PC-9 (cell line): ENCODE measurements around the gene SMIM14. TPM values are rescaled to one million over a fixed set of nuclear protein-coding genes. Genes with fewer than 3 reads are reported as not detected.
"Not testable (repeated sequence)": the region's sequence is repeated elsewhere in the genome, so short reads cannot be mapped to it uniquely, and the experiment has no call there.

Source experiments
- BruUV-seq: library from RNA; stranded (reverse); fragments of 400-500 nt; replicated peaks from 2 replicates; lab custom pipeline; 2021; lab: Mats Ljungman, UMichigan
- CTCF ChIA-PET: fragments of 300-600 bp; sonication (Branson Sonifier 250); formaldehyde crosslinking; loops from one replicate; lab custom pipeline; 2022; ENCODE audit warnings: antibody characterized with exemption; lab: Charles Lee
- POLR2A ChIA-PET: fragments of 300-600 bp; sonication (Branson Sonifier 250); formaldehyde crosslinking; loops from one replicate; lab custom pipeline; 2022; ENCODE audit warnings: antibody characterized with exemption; ENCODE audit not compliant: unreplicated experiment; lab: Charles Lee
- DNase-seq, 2 experiments: peaks; one replicate each; pipeline versions ENCODE4 v3.0.0 to v3.0.0-alpha.2; 2015 to 2022; ENCODE audit warnings: mixed read lengths in 1 of 2
- H2AFZ ChIP-seq: fragments of 200-600 bp; sonication (generic); 2 replicates; pipeline ENCODE4 v1.8.1; 2017; ENCODE audit warnings: antibody characterized with exemption
- H3F3A ChIP-seq: fragments of 200-600 bp; sonication (generic); 2 replicates; pipeline ENCODE4 v1.8.1; 2017; ENCODE audit warnings: antibody characterized with exemption, mild to moderate bottlenecking, low read depth; ENCODE audit not compliant: insufficient read depth
- H3K27ac ChIP-seq: fragments of 200-600 bp; sonication (generic); 2 replicates; pipeline ENCODE4 v1.6.1; 2016; ENCODE audit warnings: mixed run types
- H3K27me3 ChIP-seq: fragments of 200-600 bp; sonication (generic); 2 replicates; pipeline ENCODE4 v1.6.1; 2016; ENCODE audit warnings: low read depth, mixed run types; ENCODE audit not compliant: insufficient read depth
- H3K36me3 ChIP-seq: fragments of 200-600 bp; sonication (generic); 2 replicates; pipeline ENCODE4 v1.6.1; 2016; ENCODE audit warnings: low read depth, mixed run types
- H3K4me1 ChIP-seq: fragments of 200-600 bp; sonication (generic); replicated peaks from 2 replicates; pipeline ENCODE4 v1.6.1; 2016; ENCODE audit warnings: mixed run types; ENCODE audit not compliant: insufficient read depth
- H3K4me2 ChIP-seq: fragments of 200-600 bp; sonication (generic); 2 replicates; pipeline ENCODE4 v1.6.1; 2017; ENCODE audit warnings: mixed run types
- H3K4me3 ChIP-seq: fragments of 200-600 bp; sonication (generic); 2 replicates; pipeline ENCODE4 v1.6.1; 2016; ENCODE audit warnings: mixed run types
- H3K79me2 ChIP-seq: fragments of 200-600 bp; sonication (generic); 2 replicates; pipeline ENCODE4 v1.6.1; 2017; ENCODE audit warnings: low read depth, mixed run types
- H3K9me2 ChIP-seq: fragments of 200-600 bp; sonication (generic); 2 replicates; pipeline ENCODE4 v1.8.1; 2017; ENCODE audit warnings: mild to moderate bottlenecking; ENCODE audit not compliant: insufficient read depth
- H3K9me3 ChIP-seq: fragments of 200-600 bp; sonication (generic); 2 replicates; pipeline ENCODE4 v1.8.1; 2016; ENCODE audit warnings: low read depth; ENCODE audit not compliant: insufficient read depth
- H4K20me1 ChIP-seq: fragments of 200-600 bp; sonication (generic); 2 replicates; pipeline ENCODE4 v1.8.1; 2017; ENCODE audit not compliant: insufficient read depth
- EZH2 ChIP-seq: fragments of 200-600 bp; sonication (generic); IDR thresholded peaks from 2 replicates; pipeline ENCODE4 v1.8.0; 2017; ENCODE audit warnings: antibody characterized with exemption, low read depth
- intact Hi-C: fragments of 100-400 bp; cut with micrococcal nuclease; formaldehyde crosslinking; loops from one replicate; pipeline ENCODE4 v1.10.0; 2022; ENCODE audit not compliant: unreplicated experiment
- total RNA-seq: library from RNA; stranded (reverse); gene quantifications from 2 replicates; pipeline ENCODE4 v1.2.3, GENCODE V29; 2021
- TF ChIP-seq, protein P1 (sequence below): fragments of 200-600 bp; sonication (generic); conservative IDR thresholded peaks from 2 replicates; pipeline ENCODE4 v1.6.1; 2017; ENCODE audit warnings: mixed run types, antibody characterized with exemption, mild to moderate bottlenecking, moderate library complexity

Gene SMIM14
- total RNA-seq, 1 experiment from 2014 or later, result 64.1 TPM

DNA sequence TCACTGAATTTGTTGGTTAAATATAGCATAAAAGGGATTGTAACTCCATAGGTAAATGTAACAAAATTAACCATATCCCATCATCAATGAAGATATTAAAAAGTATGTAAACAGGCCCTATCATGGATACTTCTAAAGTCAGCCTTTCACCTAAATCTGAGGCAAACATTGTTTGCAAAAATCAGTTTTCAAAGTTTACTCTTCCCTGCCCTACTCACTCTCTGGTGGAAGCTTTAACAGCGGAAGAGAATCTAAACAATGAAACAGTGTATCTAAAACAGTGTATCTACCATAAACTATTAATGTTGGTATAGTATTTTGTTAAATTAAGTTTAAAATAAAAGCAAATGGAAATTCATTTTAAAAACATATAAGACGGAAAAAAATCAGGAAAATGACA is 21.1 kb downstream of the SMIM14 start:
- Histone ChIP-seq H3K27ac (peak overlapping the region; percentile 13), H3K9me2 (no peaks in the 10 kb centered on the region), H3K9me3 (no peaks in the 10 kb centered on the region), H3K27me3 (no peaks in the 10 kb centered on the region), H3K4me3 (no peak overlapping the region), H3K36me3 (no peaks in the 10 kb centered on the region), H4K20me1 (no peaks in the 10 kb centered on the region), H2AFZ (no peak overlapping the region), H3K79me2 (peaks cover 10% of the 10 kb centered on the region; the same call in 1 of the 2 replicates), H3K4me2 (peak overlapping the region; percentile 1; the same call in 1 of the 2 replicates), H3K4me1 (peaks cover 61% of the 10 kb centered on the region), H3F3A (peaks cover 26% of the 10 kb centered on the region)
- TF ChIP-seq, protein P1, sequence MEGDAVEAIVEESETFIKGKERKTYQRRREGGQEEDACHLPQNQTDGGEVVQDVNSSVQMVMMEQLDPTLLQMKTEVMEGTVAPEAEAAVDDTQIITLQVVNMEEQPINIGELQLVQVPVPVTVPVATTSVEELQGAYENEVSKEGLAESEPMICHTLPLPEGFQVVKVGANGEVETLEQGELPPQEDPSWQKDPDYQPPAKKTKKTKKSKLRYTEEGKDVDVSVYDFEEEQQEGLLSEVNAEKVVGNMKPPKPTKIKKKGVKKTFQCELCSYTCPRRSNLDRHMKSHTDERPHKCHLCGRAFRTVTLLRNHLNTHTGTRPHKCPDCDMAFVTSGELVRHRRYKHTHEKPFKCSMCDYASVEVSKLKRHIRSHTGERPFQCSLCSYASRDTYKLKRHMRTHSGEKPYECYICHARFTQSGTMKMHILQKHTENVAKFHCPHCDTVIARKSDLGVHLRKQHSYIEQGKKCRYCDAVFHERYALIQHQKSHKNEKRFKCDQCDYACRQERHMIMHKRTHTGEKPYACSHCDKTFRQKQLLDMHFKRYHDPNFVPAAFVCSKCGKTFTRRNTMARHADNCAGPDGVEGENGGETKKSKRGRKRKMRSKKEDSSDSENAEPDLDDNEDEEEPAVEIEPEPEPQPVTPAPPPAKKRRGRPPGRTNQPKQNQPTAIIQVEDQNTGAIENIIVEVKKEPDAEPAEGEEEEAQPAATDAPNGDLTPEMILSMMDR, result no peak
- TF ChIP-seq EZH2, result no peak
- POLR2A ChIA-PET, result no interaction called here
- BruUV-seq, result no TSS peak
- intact Hi-C loops, result no loop called here
- no peak for DNase-seq
- CTCF ChIA-PET, result no interaction called here

DNA sequence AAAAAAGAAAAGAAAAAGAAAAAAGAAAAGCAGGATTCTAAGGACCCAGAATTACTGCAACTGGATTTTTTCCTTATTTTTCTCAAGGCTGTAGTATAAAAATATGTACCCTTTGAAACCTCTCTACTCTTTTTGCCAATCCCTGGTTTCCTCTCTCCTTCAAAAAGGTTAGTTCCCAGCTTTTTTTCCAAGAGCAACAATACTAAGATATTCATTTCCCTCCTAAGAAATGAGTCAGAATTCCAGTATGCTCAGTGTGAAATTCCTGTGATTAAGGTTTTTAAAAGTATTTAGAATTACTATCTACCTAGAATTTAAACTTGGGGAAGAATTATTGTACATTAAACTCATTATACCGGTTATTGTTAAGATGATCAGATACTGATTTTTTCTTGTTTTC is 22.0 kb downstream of the SMIM14 start:
- CTCF ChIA-PET, result no interaction called here
- Histone ChIP-seq H3K27me3 (no peaks in the 10 kb centered on the region), H3F3A (peaks cover 24% of the 10 kb centered on the region), H3K9me3 (no peaks in the 10 kb centered on the region), H3K36me3 (no peaks in the 10 kb centered on the region), H4K20me1 (no peaks in the 10 kb centered on the region), H3K27ac (peak overlapping the region; percentile 9; the same call in 1 of the 2 replicates), H2AFZ (no peak overlapping the region), H3K4me1 (peaks cover 61% of the 10 kb centered on the region), H3K79me2 (peaks cover 10% of the 10 kb centered on the region), H3K4me2 (0 out of 2 replicates have a peak overlapping the region, but pooled peaks have one; percentile 1), H3K4me3 (no peak overlapping the region), H3K9me2 (no peaks in the 10 kb centered on the region)
- POLR2A ChIA-PET, result interaction anchor here (0.6 kb wide), 1 partner anchor 443 kb away, joined by 4 read pairs; no protein-coding TSS in a partner anchor
- peak in 1 of 2 experiments; percentile 35 for DNase-seq
- no peak for TF ChIP-seq EZH2
- TF ChIP-seq, protein P1, result no peak
- BruUV-seq, result no TSS peak
- intact Hi-C loops, result no loop called here

DNA sequence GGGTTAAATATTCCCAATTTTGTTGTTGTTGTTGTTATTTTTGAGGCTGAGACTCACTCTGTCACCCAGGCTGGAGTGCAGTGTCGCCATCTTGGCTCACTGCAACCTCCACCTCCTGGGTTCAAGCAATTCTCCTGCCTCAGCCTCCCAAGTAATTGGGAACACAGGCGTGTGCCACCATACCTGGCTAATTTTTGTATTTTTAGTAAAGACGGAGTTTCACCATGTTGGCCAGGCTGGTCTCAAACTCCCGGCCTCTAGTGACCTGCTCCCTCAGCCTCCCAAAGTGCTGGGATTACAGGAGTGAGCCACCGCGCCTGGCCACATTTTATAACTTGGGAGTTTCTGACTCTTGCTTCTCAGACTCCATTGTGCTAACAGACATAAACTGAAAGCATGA is 22.6 kb downstream of the SMIM14 start:
- H4K20me1 ChIP-seq, H3K36me3 ChIP-seq, H2AFZ ChIP-seq, CTCF ChIA-PET, H3K9me2 ChIP-seq, intact Hi-C loops, BruUV-seq, H3K9me3 ChIP-seq, H3K4me2 ChIP-seq, H3K79me2 ChIP-seq, DNase-seq, H3K4me3 ChIP-seq, H3K27me3 ChIP-seq: not testable (repeated sequence)
- POLR2A ChIA-PET, result interaction anchor here (0.6 kb wide), 1 partner anchor 444 kb away, joined by 4 read pairs; no protein-coding TSS in a partner anchor
- H3K27ac ChIP-seq, result peak overlapping the region; percentile 9; the same call in 1 of the 2 replicates
- peaks cover 21% of the 10 kb centered on the region for H3F3A ChIP-seq
- peaks cover 56% of the 10 kb centered on the region for H3K4me1 ChIP-seq
